CD14-positive monocyte (primary cell): ENCODE measurements around the gene TMEM215. TPM values are rescaled to one million over a fixed set of nuclear protein-coding genes. Genes with fewer than 3 reads are reported as not detected.

ENCODE experiments used
- DNase-seq, 3 donors: peaks; one replicate each; pipeline ENCODE4 v3.0.0-alpha.2; 2011 to 2022
- H2AFZ ChIP-seq: 2 replicates; pipeline ENCODE4 v1.6.0; 2012; ENCODE audit warnings: mild to moderate bottlenecking, low read depth, low read length, inconsistent platforms; ENCODE audit not compliant: insufficient read depth, poor library complexity, severe bottlenecking
- H3K27ac ChIP-seq, 2 donors: 1 replicate in 1 of 2; 2 replicates in 1 of 2; pipeline ENCODE4 v1.5.1; 2012 to 2013; ENCODE audit warnings: low read length in 2 of 2, control low read depth in 1 of 2, inconsistent platforms in 1 of 2, low read depth in 1 of 2, mild to moderate bottlenecking in 1 of 2
- H3K27me3 ChIP-seq, 2 donors: one replicate each; pipeline versions ENCODE4 v1.6.0 to v1.6.1; 2011 to 2013; ENCODE audit warnings: low read length in 2 of 2; ENCODE audit not compliant: control insufficient read depth in 2 of 2, insufficient read depth in 2 of 2
- H3K36me3 ChIP-seq, 2 donors: replicated peaks in 1 of 2; 1 replicate in 1 of 2; 2 replicates in 1 of 2; pipeline versions ENCODE4 v1.5.1 to v1.6.1; 2012 to 2013; ENCODE audit warnings: low read length in 2 of 2, control low read depth in 1 of 2, inconsistent platforms in 1 of 2, mild to moderate bottlenecking in 1 of 2; ENCODE audit not compliant: insufficient read depth in 2 of 2, control insufficient read depth in 1 of 2
- H3K4me1 ChIP-seq, 2 donors: 1 replicate in 1 of 2; 2 replicates in 1 of 2; pipeline versions ENCODE4 v1.5.1 to v1.6.1; 2012 to 2013; ENCODE audit warnings: low read length in 2 of 2, control low read depth in 1 of 2, inconsistent platforms in 1 of 2, mild to moderate bottlenecking in 1 of 2, moderate library complexity in 1 of 2; ENCODE audit not compliant: insufficient read depth in 2 of 2, control insufficient read depth in 1 of 2
- H3K4me2 ChIP-seq: replicated peaks from 2 replicates; pipeline ENCODE3; 2012; ENCODE audit warnings: low read length, moderate library complexity, mild to moderate bottlenecking; ENCODE audit not compliant: poor library complexity, severe bottlenecking; ENCODE audit errors: extremely low read depth
- H3K4me3 ChIP-seq, 3 experiments: fragments of 200-600 bp in 1 of 3; sonication (generic) in 1 of 3; replicated peaks in 1 of 3; 1 replicate in 2 of 3; 2 replicates in 1 of 3; pipeline ENCODE4 v1.5.1; 2011 to 2013; ENCODE audit warnings: low read length in 3 of 3, mild to moderate bottlenecking in 3 of 3, control low read depth in 2 of 3, low read depth in 2 of 3, inconsistent platforms in 1 of 3, moderate library complexity in 1 of 3
- H3K79me2 ChIP-seq: 2 replicates; pipeline ENCODE4 v1.6.0; 2012; ENCODE audit warnings: mild to moderate bottlenecking, control low read depth, inconsistent platforms, low read length, moderate library complexity; ENCODE audit not compliant: insufficient read depth
- H3K9ac ChIP-seq: 2 replicates; pipeline ENCODE4 v1.6.0; 2017; ENCODE audit warnings: low read length, mild to moderate bottlenecking; ENCODE audit not compliant: insufficient read depth, poor library complexity, severe bottlenecking
- H3K9me3 ChIP-seq, 2 donors: replicated peaks in 1 of 2; 1 replicate in 1 of 2; 2 replicates in 1 of 2; pipeline versions ENCODE4 v1.5.1 to v1.6.1; 2012 to 2013; ENCODE audit warnings: low read length in 2 of 2, control low read depth in 1 of 2; ENCODE audit not compliant: control insufficient read depth in 1 of 2, insufficient read depth in 1 of 2
- H4K20me1 ChIP-seq: 2 replicates; pipeline ENCODE4 v1.6.0; 2012; ENCODE audit warnings: mild to moderate bottlenecking, low read length, control low read depth, moderate library complexity; ENCODE audit not compliant: insufficient read depth
- H3K27ac Mint-ChIP-seq, 7 donors: one replicate each; pipeline ENCODE4 v1.8.0; 2020; ENCODE audit warnings: mild to moderate bottlenecking in 7 of 7, mixed read lengths in 7 of 7, moderate library complexity in 6 of 7, inconsistent platforms in 2 of 7
- H3K27me3 Mint-ChIP-seq, 3 donors: one replicate each; pipeline ENCODE4 v1.8.0; 2021 to 2022; ENCODE audit warnings: low read depth in 3 of 3, mild to moderate bottlenecking in 3 of 3, mixed read lengths in 3 of 3, moderate library complexity in 3 of 3, inconsistent platforms in 1 of 3
- H3K36me3 Mint-ChIP-seq, 2 donors: one replicate each; pipeline ENCODE4 v1.8.0; 2020; ENCODE audit warnings: mixed read lengths in 2 of 2, inconsistent platforms in 1 of 2, mild to moderate bottlenecking in 1 of 2
- H3K4me1 Mint-ChIP-seq: one replicate; pipeline ENCODE4 v1.8.0; 2020; ENCODE audit warnings: mild to moderate bottlenecking, mixed read lengths
- H3K4me3 Mint-ChIP-seq, 2 donors: one replicate each; pipeline ENCODE4 v1.8.0; 2020; ENCODE audit warnings: mild to moderate bottlenecking in 2 of 2, mixed read lengths in 2 of 2, moderate library complexity in 1 of 2
- H3K9me3 Mint-ChIP-seq, 7 donors: one replicate each; pipeline ENCODE4 v1.8.0; 2020 to 2022; ENCODE audit warnings: mixed read lengths in 7 of 7, mild to moderate bottlenecking in 6 of 7, moderate library complexity in 6 of 7, inconsistent platforms in 2 of 7
- CTCF ChIP-seq: fragments of 200-600 bp; IDR thresholded peaks from one replicate; pipeline ENCODE4 v1.8.0; 2022; ENCODE audit warnings: antibody characterized with exemption, mild to moderate bottlenecking
- WGBS: methylation state at CpG from one replicate; pipeline ENCODE4 v1.1.5; 2013; ENCODE audit warnings: missing lambda C conversion rate; ENCODE audit not compliant: insufficient coverage; 5-methylcytosine and 5-hydroxymethylcytosine counted together
- intact Hi-C, 2 donors: fragments of 100-400 bp; cut with micrococcal nuclease; formaldehyde crosslinking; loops; one replicate each; pipeline versions ENCODE4 v1.15.0 to v1.15.1; 2023
- polyA plus RNA-seq, 3 donors: library from polyadenylated mRNA; depleted of rRNA in 1 of 3; unstranded in 2 of 3; stranded (reverse) in 1 of 3; fragments of 300-500 nt in 2 of 3; fragments of >200 nt in 1 of 3; fragmentation: Illumina TruSeq in 2 of 3; gene quantifications; 1 replicate in 2 of 3; 2 replicates in 1 of 3; pipeline ENCODE4 v1.2.3, GENCODE V29; 2012 to 2021

The TMEM215 gene
- polyA plus RNA-seq, 3 donors, result not detected

GRCh38 chr9:32823101-32823500, 39.8 kb downstream of the TMEM215 start:
- DNase-seq, result no peak
- Mint-ChIP-seq H3K36me3 (no peaks in the 10 kb centered on the region), H3K4me1 (peaks cover 3% of the 10 kb centered on the region), H3K9me3 (no peaks in the 10 kb centered on the region), H3K4me3 (no peak overlapping the region), H3K27ac (no peak overlapping the region), H3K27me3 (peaks cover 3 to 21% (median 12%) of the 10 kb centered on the region in 3 donors)
- TF ChIP-seq CTCF, result no peak
- Histone ChIP-seq H3K79me2 (no peaks in the 10 kb centered on the region), H2AFZ (no peak overlapping the region), H3K4me3 (no peak overlapping the region), H3K36me3 (no peaks in the 10 kb centered on the region), H3K9ac (no peak overlapping the region), H3K9me3 (no peaks in the 10 kb centered on the region), H3K27ac (no peak overlapping the region), H3K27me3 (peaks cover 3 to 4% of the 10 kb centered on the region in 2 donors), H4K20me1 (no peaks in the 10 kb centered on the region), H3K4me2 (no peak overlapping the region), H3K4me1 (no peaks in the 10 kb centered on the region)
- intact Hi-C loops, result no loop called here
- WGBS, result 84% methylated on average over 2 of the region's 3 CpGs

GRCh38 chr9:32823551-32823950, 40.2 kb downstream of the TMEM215 start:
- H3K36me3 ChIP-seq, result no peaks in the 10 kb centered on the region
- H3K4me1 ChIP-seq, result no peaks in the 10 kb centered on the region
- no peaks in the 10 kb centered on the region for H4K20me1 ChIP-seq
- no peak overlapping the region for H3K4me3 ChIP-seq
- H3K27me3 ChIP-seq, result peaks cover 3 to 4% of the 10 kb centered on the region in 2 donors
- no peaks in the 10 kb centered on the region for H3K9me3 Mint-ChIP-seq
- no peak for DNase-seq
- no peak for TF ChIP-seq CTCF
- no peaks in the 10 kb centered on the region for H3K36me3 Mint-ChIP-seq
- intact Hi-C loops, result no loop called here
- H3K9ac ChIP-seq, result no peak overlapping the region
- H3K27ac Mint-ChIP-seq, result no peak overlapping the region
- no peak overlapping the region for H3K4me2 ChIP-seq
- H3K9me3 ChIP-seq, result no peaks in the 10 kb centered on the region
- no peak overlapping the region for H3K4me3 Mint-ChIP-seq
- no peak overlapping the region for H2AFZ ChIP-seq
- peaks cover 3 to 21% (median 12%) of the 10 kb centered on the region in 3 donors for H3K27me3 Mint-ChIP-seq
- peaks cover 3% of the 10 kb centered on the region for H3K4me1 Mint-ChIP-seq
- H3K79me2 ChIP-seq, result no peaks in the 10 kb centered on the region
- no peak overlapping the region for H3K27ac ChIP-seq
